ENCODE results near the gene BTBD9. TPM values are rescaled to one million over a fixed set of nuclear protein-coding genes. Genes with fewer than 3 reads are reported as not detected.

The BTBD9 gene
- total RNA-seq, 4 donors from 2014 or later = 10.8 to 26.3 (median 15.3) TPM

GRCh38 chr6:38272222-38272621 lies 367.5 kb downstream of the BTBD9 start:
- DNase-seq (ENCODE audit: low spot score) = no peak
- no peak for ATAC-seq (ENCODE audit: low FRiP score)
- TF ChIP-seq, protein P1, sequence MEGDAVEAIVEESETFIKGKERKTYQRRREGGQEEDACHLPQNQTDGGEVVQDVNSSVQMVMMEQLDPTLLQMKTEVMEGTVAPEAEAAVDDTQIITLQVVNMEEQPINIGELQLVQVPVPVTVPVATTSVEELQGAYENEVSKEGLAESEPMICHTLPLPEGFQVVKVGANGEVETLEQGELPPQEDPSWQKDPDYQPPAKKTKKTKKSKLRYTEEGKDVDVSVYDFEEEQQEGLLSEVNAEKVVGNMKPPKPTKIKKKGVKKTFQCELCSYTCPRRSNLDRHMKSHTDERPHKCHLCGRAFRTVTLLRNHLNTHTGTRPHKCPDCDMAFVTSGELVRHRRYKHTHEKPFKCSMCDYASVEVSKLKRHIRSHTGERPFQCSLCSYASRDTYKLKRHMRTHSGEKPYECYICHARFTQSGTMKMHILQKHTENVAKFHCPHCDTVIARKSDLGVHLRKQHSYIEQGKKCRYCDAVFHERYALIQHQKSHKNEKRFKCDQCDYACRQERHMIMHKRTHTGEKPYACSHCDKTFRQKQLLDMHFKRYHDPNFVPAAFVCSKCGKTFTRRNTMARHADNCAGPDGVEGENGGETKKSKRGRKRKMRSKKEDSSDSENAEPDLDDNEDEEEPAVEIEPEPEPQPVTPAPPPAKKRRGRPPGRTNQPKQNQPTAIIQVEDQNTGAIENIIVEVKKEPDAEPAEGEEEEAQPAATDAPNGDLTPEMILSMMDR (IDR thresholded peaks at IDR 0.05) = no peak

- ATAC-seq (ENCODE audit: low FRiP score) (no peak), DNase-seq (ENCODE audit: low spot score) (no peak)
- TF ChIP-seq, protein P1 (IDR thresholded peaks at IDR 0.05) = no peak
Measured at GRCh38 chr6:38271081-38271480, 368.6 kb downstream of the BTBD9 start.

- TF ChIP-seq, protein P1 (IDR thresholded peaks at IDR 0.05) = no peak
- DNase-seq (ENCODE audit: low spot score) (no peak), ATAC-seq (ENCODE audit: low FRiP score) (no peak)
Measured at GRCh38 chr6:38270367-38270766, 369.4 kb downstream of the BTBD9 start.

GRCh38 chr6:38269461-38270172 lies 370.1 kb downstream of the BTBD9 start:
- no peak for ATAC-seq (ENCODE audit: low FRiP score)
- TF ChIP-seq, protein P1 (IDR thresholded peaks at IDR 0.05) = no peak

GRCh38 chr6:38268342-38268741 lies 371.4 kb downstream of the BTBD9 start:
- no peak for DNase-seq (ENCODE audit: low spot score)
- TF ChIP-seq, protein P1 (IDR thresholded peaks at IDR 0.05) = no peak
- ATAC-seq (ENCODE audit: low FRiP score) = no peak

More at GRCh38 chr6:38269461-38270172, 370.1 kb downstream of the BTBD9 start:
- no peak for DNase-seq (ENCODE audit: low spot score)

GRCh38 chr6:38266921-38267354 lies 372.8 kb downstream of the BTBD9 start:
- TF ChIP-seq, protein P1 (IDR thresholded peaks at IDR 0.05) = no peak
- DNase-seq (ENCODE audit: low spot score) (no peak), ATAC-seq (ENCODE audit: low FRiP score) (no peak)

GRCh38 chr6:38264605-38265004 lies 375.1 kb downstream of the BTBD9 start:
- TF ChIP-seq, protein P1 (IDR thresholded peaks at IDR 0.05) = no peak
- DNase-seq (ENCODE audit: low spot score) = no peak
- ATAC-seq (ENCODE audit: low FRiP score) = no peak
